PC-3 (cell line): ENCODE results near the gene ZYG11B. TPM values are rescaled to one million over a fixed set of nuclear protein-coding genes. Genes with fewer than 3 reads are reported as not detected.
"Not testable (repeated sequence)": the region's sequence is repeated elsewhere in the genome, so short reads cannot be mapped to it uniquely, and the experiment has no call there.

Experiments
- ATAC-seq: fragments of 200-7000 bp; cut with Tn5 transposase; 2 replicates; pipeline ENCODE4 v1.9.1; 2020; ENCODE audit warnings: mild to moderate bottlenecking, moderate library complexity
- BruUV-seq: library from RNA; stranded (reverse); fragments of 400-500 nt; replicated peaks from 2 replicates; lab custom pipeline; 2021; lab: Mats Ljungman, UMichigan
- CTCF ChIA-PET: fragments of 300-600 bp; sonication (Branson Sonifier 250); formaldehyde crosslinking; loops from one replicate; lab custom pipeline; 2022; ENCODE audit warnings: antibody characterized with exemption; lab: Charles Lee
- POLR2A ChIA-PET: fragments of 300-600 bp; sonication (Branson Sonifier 250); formaldehyde crosslinking; loops from one replicate; lab custom pipeline; 2022; ENCODE audit warnings: antibody characterized with exemption; ENCODE audit not compliant: unreplicated experiment; lab: Charles Lee
- DNase-seq: peaks from one replicate; pipeline ENCODE4 v3.0.0-alpha.2; 2015
- H2AFZ ChIP-seq: fragments of 300-600 bp; sonication (generic); 2 replicates; pipeline ENCODE4 v1.6.0; 2016; ENCODE audit warnings: antibody characterized with exemption, low read length
- H3F3A ChIP-seq: fragments of 300-600 bp; sonication (generic); one replicate; pipeline ENCODE4 v1.6.0; 2017; ENCODE audit warnings: antibody characterized with exemption, low read length, control low read depth, mild to moderate bottlenecking; ENCODE audit not compliant: unreplicated experiment
- H3K27ac ChIP-seq: fragments of 300-600 bp; sonication (generic); 2 replicates; pipeline ENCODE4 v1.5.1; 2016; ENCODE audit warnings: mild to moderate bottlenecking, low read length
- H3K27me3 ChIP-seq: fragments of 300-600 bp; sonication (generic); 2 replicates; pipeline ENCODE4 v1.6.1; 2016; ENCODE audit warnings: low read length, mixed read lengths
- H3K36me3 ChIP-seq: fragments of 300-600 bp; sonication (generic); 2 replicates; pipeline ENCODE4 v1.6.1; 2016; ENCODE audit warnings: low read depth, mixed run types, low read length, mixed read lengths
- H3K4me1 ChIP-seq: fragments of 300-600 bp; sonication (generic); 2 replicates; pipeline ENCODE4 v1.5.1; 2016; ENCODE audit warnings: low read length; ENCODE audit not compliant: insufficient read depth
- H3K4me2 ChIP-seq: fragments of 300-600 bp; sonication (generic); 2 replicates; pipeline ENCODE4 v1.6.0; 2016; ENCODE audit warnings: low read length
- H3K4me3 ChIP-seq: fragments of 300-600 bp; sonication (generic); 2 replicates; pipeline ENCODE4 v1.5.1; 2016; ENCODE audit warnings: mild to moderate bottlenecking, low read length, mixed read lengths
- H3K79me2 ChIP-seq: fragments of 300-600 bp; sonication (generic); 2 replicates; pipeline ENCODE4 v1.6.1; 2017; ENCODE audit warnings: low read length, mixed read lengths
- H3K9ac ChIP-seq: fragments of 300-600 bp; sonication (generic); 2 replicates; pipeline ENCODE4 v1.6.0; 2016; ENCODE audit warnings: mild to moderate bottlenecking, low read length
- H3K9me2 ChIP-seq: fragments of 300-600 bp; sonication (generic); replicated peaks from 2 replicates; pipeline ENCODE4 v1.6.1; 2016; ENCODE audit warnings: mixed run types, low read length, mixed read lengths
- H3K9me3 ChIP-seq: fragments of 300-600 bp; sonication (generic); 2 replicates; pipeline ENCODE4 v1.6.1; 2016; ENCODE audit warnings: low read length, mixed read lengths
- H4K20me1 ChIP-seq: fragments of 300-600 bp; sonication (generic); 2 replicates; pipeline ENCODE4 v1.6.1; 2016; ENCODE audit warnings: low read length, mixed read lengths
- CTCF ChIP-seq: fragments of 300-600 bp; sonication (generic); conservative IDR thresholded peaks from 2 replicates; pipeline ENCODE4 v1.5.1; 2017; ENCODE audit warnings: antibody characterized with exemption, low read depth, mild to moderate bottlenecking, low read length
- EZH2 ChIP-seq: fragments of 300-600 bp; sonication (generic); IDR thresholded peaks from one replicate; pipeline ENCODE4 v1.6.1; 2017; ENCODE audit warnings: antibody characterized with exemption, mild to moderate bottlenecking, low read length; ENCODE audit not compliant: unreplicated experiment
- EZH2phosphoT487 ChIP-seq: fragments of 300-600 bp; sonication (generic); IDR thresholded peaks from 2 replicates; pipeline ENCODE4 v1.6.1; 2018; ENCODE audit warnings: mild to moderate bottlenecking, antibody characterized with exemption, low read length, borderline replicate concordance
- intact Hi-C: fragments of 100-400 bp; cut with micrococcal nuclease; formaldehyde crosslinking; loops from 2 replicates; pipeline ENCODE4 v1.9.0; 2023
- total RNA-seq: library from RNA; depleted of rRNA; stranded (reverse); fragments of >200 nt; gene quantifications from 2 replicates; pipeline ENCODE4 v1.2.3, GENCODE V29; 2014

Gene ZYG11B
- total RNA-seq, 1 experiment from 2014 or later: 23.4 TPM

DNA sequence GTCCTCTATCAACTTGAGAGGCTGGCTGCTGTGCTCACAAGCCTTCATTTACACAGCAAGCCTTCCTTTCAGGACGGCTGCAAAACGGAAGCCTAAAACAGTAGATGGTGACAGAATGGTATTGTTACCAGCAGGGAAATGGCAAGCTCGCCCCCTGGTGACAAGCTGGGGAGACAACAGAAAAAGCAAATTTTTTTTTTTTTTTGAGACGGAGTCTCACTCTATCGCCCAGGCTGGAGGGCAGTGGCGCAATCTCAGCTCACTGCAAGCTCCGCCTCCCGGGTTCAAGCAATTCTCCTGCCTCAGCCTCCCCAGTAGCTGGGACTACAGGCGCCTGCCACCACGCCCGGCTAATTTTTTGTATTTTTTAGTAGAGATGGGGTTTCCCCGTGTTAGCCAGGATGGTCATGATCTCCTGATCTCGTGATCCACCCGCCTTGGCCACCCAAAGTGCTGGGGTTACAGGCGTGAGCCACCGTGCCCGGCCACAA lies 39.9 kb upstream of the ZYG11B start:
- H3K9me2 ChIP-seq, H3K4me1 ChIP-seq, H2AFZ ChIP-seq, POLR2A ChIA-PET, H3K79me2 ChIP-seq, H3K9me3 ChIP-seq, H4K20me1 ChIP-seq, BruUV-seq, H3K4me2 ChIP-seq, H3F3A ChIP-seq, H3K27ac ChIP-seq, H3K9ac ChIP-seq, H3K27me3 ChIP-seq, H3K4me3 ChIP-seq: not testable (repeated sequence)
- CTCF ChIA-PET: interaction anchor here (0.5 to 0.8 kb wide), 4 partner anchors 196 to 739 kb away, joined by 3 to 4 read pairs (median 3); no protein-coding TSS in a partner anchor
- peak; percentile 72 for TF ChIP-seq CTCF
- H3K36me3 ChIP-seq: peaks cover 49% of the 10 kb centered on the region
- ATAC-seq (peak; percentile 35; the same call in 1 of the 2 replicates), DNase-seq (peak; percentile 58)
- intact Hi-C loops: loop anchor here (2.0 to 5.0 kb wide), 2 partner anchors 134 to 282 kb away; partner anchors contain the start of genes ORC1, PRPF38A and TUT4

DNA sequence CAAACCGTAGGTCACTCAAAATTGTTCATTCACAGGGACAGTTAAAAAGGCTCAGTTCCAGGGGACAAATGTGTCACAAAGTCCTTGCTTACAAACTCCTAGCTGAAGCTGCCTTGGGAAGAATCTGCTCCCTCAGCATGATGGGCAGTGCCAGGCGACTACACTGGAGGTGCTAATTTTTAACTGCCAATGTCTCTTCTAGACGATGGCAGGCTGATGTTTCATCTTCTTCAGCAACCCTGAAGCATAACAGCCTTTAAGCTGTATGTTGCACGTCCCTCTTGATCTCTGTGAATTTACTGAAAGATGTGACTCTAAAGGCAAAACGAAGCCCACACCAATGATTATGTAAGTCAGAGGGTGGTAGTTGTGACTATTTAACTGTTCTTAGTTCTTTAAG lies 39.4 kb upstream of the ZYG11B start:
- Histone ChIP-seq H2AFZ (no peak overlapping the region), H3K9me3 (no peaks in the 10 kb centered on the region), H3F3A (no peaks in the 10 kb centered on the region), H4K20me1 (0 out of 2 replicates have a peak, but pooled peaks cover under 1% of the 10 kb centered on the region), H3K4me1 (no peaks in the 10 kb centered on the region), H3K79me2 (peaks cover 7% of the 10 kb centered on the region; the same call in 1 of the 2 replicates), H3K4me3 (no peak overlapping the region), H3K27ac (no peak overlapping the region), H3K4me2 (no peak overlapping the region), H3K9me2 (no peaks in the 10 kb centered on the region), H3K9ac (no peak overlapping the region), H3K36me3 (peaks cover 52% of the 10 kb centered on the region), H3K27me3 (no peaks in the 10 kb centered on the region)
- ChIA-PET CTCF (interaction anchor here (0.5 to 0.6 kb wide), 3 partner anchors 196 to 740 kb away, joined by 3 to 4 read pairs (median 3); no protein-coding TSS in a partner anchor), POLR2A (no interaction called here)
- DNase-seq (no peak), ATAC-seq (no peak)
- BruUV-seq: no TSS peak
- intact Hi-C loops: loop anchor here (2.0 to 5.0 kb wide), 2 partner anchors 135 to 282 kb away; partner anchors contain the start of genes ORC1, PRPF38A and TUT4
- TF ChIP-seq CTCF (no peak), EZH2 (no peak), EZH2phosphoT487 (no peak)

- DNase-seq (no peak), ATAC-seq (no peak)
- Histone ChIP-seq H3K9me3 (no peaks in the 10 kb centered on the region), H3K4me2 (no peak overlapping the region), H3K9me2 (no peaks in the 10 kb centered on the region), H3K36me3 (peaks cover 46% of the 10 kb centered on the region), H4K20me1 (0 out of 2 replicates have a peak, but pooled peaks cover 10% of the 10 kb centered on the region), H3K79me2 (peaks cover 57% of the 10 kb centered on the region), H2AFZ (no peak overlapping the region), H3K4me3 (no peak overlapping the region), H3K9ac (no peak overlapping the region), H3F3A (no peaks in the 10 kb centered on the region), H3K27ac (no peak overlapping the region), H3K4me1 (no peaks in the 10 kb centered on the region), H3K27me3 (no peaks in the 10 kb centered on the region)
- intact Hi-C loops: no loop called here
- CTCF ChIA-PET: no interaction called here
- no peak for TF ChIP-seq EZH2phosphoT487
- no peak for TF ChIP-seq EZH2
- TF ChIP-seq CTCF: no peak
- no TSS peak for BruUV-seq
- POLR2A ChIA-PET: interaction anchor here (0.6 kb wide), 1 partner anchor 42 kb away, joined by 6 read pairs; no protein-coding TSS in a partner anchor
Observed at GRCh38 chr1:52691821-52692220, 34.4 kb upstream of the ZYG11B start.
